ENCODE results near the gene PSTPIP1.

The PSTPIP1 gene

GRCh38 chr15:76999996-77000395 is 5.1 kb downstream of the PSTPIP1 start:
- Histone ChIP-seq H3K36me3 (ENCODE audit: control insufficient read depth, insufficient read depth, low read length) (peaks cover 16% of the 10 kb centered on the region), H3K27me3 (replicated peaks; ENCODE audit: control insufficient read depth, insufficient read depth, low read length, poor library complexity, severe bottlenecking) (no peaks in the 10 kb centered on the region), H3K4me3 (ENCODE audit: insufficient read depth, low read depth, low read length, poor library complexity, severe bottlenecking) (no peak overlapping the region), H3K9me3 (ENCODE audit: control insufficient read depth, low read length) (no peaks in the 10 kb centered on the region), H3K27ac (ENCODE audit: insufficient read depth, low read length, poor library complexity, severe bottlenecking) (peak overlapping the region; percentile 53), H3K4me1 (ENCODE audit: control insufficient read depth, insufficient read depth, low read length, poor library complexity, severe bottlenecking) (peaks cover 91% of the 10 kb centered on the region)
- peak in 1 of 3 donors; percentile 32 for DNase-seq

- DNase-seq, result no peak
- no peaks in the 10 kb centered on the region for H3K9me3 ChIP-seq (ENCODE audit: control insufficient read depth, low read length)
- peak overlapping the region; percentile 68 for H3K27ac ChIP-seq (ENCODE audit: insufficient read depth, low read length, poor library complexity, severe bottlenecking)
- no peaks in the 10 kb centered on the region for H3K27me3 ChIP-seq (replicated peaks; ENCODE audit: control insufficient read depth, insufficient read depth, low read length, poor library complexity, severe bottlenecking)
- peaks cover 80% of the 10 kb centered on the region for H3K4me1 ChIP-seq (ENCODE audit: control insufficient read depth, insufficient read depth, low read length, poor library complexity, severe bottlenecking)
- no peak overlapping the region for H3K4me3 ChIP-seq (ENCODE audit: insufficient read depth, low read depth, low read length, poor library complexity, severe bottlenecking)
- H3K36me3 ChIP-seq (ENCODE audit: control insufficient read depth, insufficient read depth, low read length), result peaks cover 16% of the 10 kb centered on the region
Measured at GRCh38 chr15:77001351-77001750, 6.4 kb downstream of the PSTPIP1 start.

GRCh38 chr15:77001966-77002365 is 7.0 kb downstream of the PSTPIP1 start:
- Histone ChIP-seq H3K4me1 (ENCODE audit: control insufficient read depth, insufficient read depth, low read length, poor library complexity, severe bottlenecking) (peaks cover 74% of the 10 kb centered on the region), H3K27ac (ENCODE audit: insufficient read depth, low read length, poor library complexity, severe bottlenecking) (peak overlapping the region; percentile 68), H3K4me3 (ENCODE audit: insufficient read depth, low read depth, low read length, poor library complexity, severe bottlenecking) (no peak overlapping the region), H3K27me3 (replicated peaks; ENCODE audit: control insufficient read depth, insufficient read depth, low read length, poor library complexity, severe bottlenecking) (no peaks in the 10 kb centered on the region), H3K36me3 (ENCODE audit: control insufficient read depth, insufficient read depth, low read length) (peaks cover 18% of the 10 kb centered on the region), H3K9me3 (ENCODE audit: control insufficient read depth, low read length) (no peaks in the 10 kb centered on the region)
- no peak for DNase-seq

- Histone ChIP-seq H3K4me3 (ENCODE audit: insufficient read depth, low read depth, low read length, poor library complexity, severe bottlenecking) (peak overlapping the region; percentile 20), H3K27ac (ENCODE audit: insufficient read depth, low read length, poor library complexity, severe bottlenecking) (peak overlapping the region; percentile 68), H3K4me1 (ENCODE audit: control insufficient read depth, insufficient read depth, low read length, poor library complexity, severe bottlenecking) (peaks cover 69% of the 10 kb centered on the region), H3K9me3 (ENCODE audit: control insufficient read depth, low read length) (no peaks in the 10 kb centered on the region), H3K27me3 (replicated peaks; ENCODE audit: control insufficient read depth, insufficient read depth, low read length, poor library complexity, severe bottlenecking) (no peaks in the 10 kb centered on the region), H3K36me3 (ENCODE audit: control insufficient read depth, insufficient read depth, low read length) (peaks cover 22% of the 10 kb centered on the region)
- no peak for DNase-seq
Measured at GRCh38 chr15:77002436-77002835, 7.5 kb downstream of the PSTPIP1 start.

GRCh38 chr15:77002954-77003912 is 8.3 kb downstream of the PSTPIP1 start:
- peak overlapping the region; percentile 20 for H3K4me3 ChIP-seq (ENCODE audit: insufficient read depth, low read depth, low read length, poor library complexity, severe bottlenecking)
- no peaks in the 10 kb centered on the region for H3K27me3 ChIP-seq (replicated peaks; ENCODE audit: control insufficient read depth, insufficient read depth, low read length, poor library complexity, severe bottlenecking)
- peaks cover 65% of the 10 kb centered on the region for H3K4me1 ChIP-seq (ENCODE audit: control insufficient read depth, insufficient read depth, low read length, poor library complexity, severe bottlenecking)
- H3K27ac ChIP-seq (ENCODE audit: insufficient read depth, low read length, poor library complexity, severe bottlenecking), result peak overlapping the region; percentile 68
- peak; percentile 60 to 67 (median 66) for DNase-seq
- no peaks in the 10 kb centered on the region for H3K9me3 ChIP-seq (ENCODE audit: control insufficient read depth, low read length)
- peaks cover 22% of the 10 kb centered on the region for H3K36me3 ChIP-seq (ENCODE audit: control insufficient read depth, insufficient read depth, low read length)

- H3K4me1 ChIP-seq (ENCODE audit: control insufficient read depth, insufficient read depth, low read length, poor library complexity, severe bottlenecking), result peaks cover 65% of the 10 kb centered on the region
- H3K9me3 ChIP-seq (ENCODE audit: control insufficient read depth, low read length), result no peaks in the 10 kb centered on the region
- peak overlapping the region; percentile 68 for H3K27ac ChIP-seq (ENCODE audit: insufficient read depth, low read length, poor library complexity, severe bottlenecking)
- no peaks in the 10 kb centered on the region for H3K27me3 ChIP-seq (replicated peaks; ENCODE audit: control insufficient read depth, insufficient read depth, low read length, poor library complexity, severe bottlenecking)
- H3K36me3 ChIP-seq (ENCODE audit: control insufficient read depth, insufficient read depth, low read length), result peaks cover 25% of the 10 kb centered on the region
- H3K4me3 ChIP-seq (ENCODE audit: insufficient read depth, low read depth, low read length, poor library complexity, severe bottlenecking), result no peak overlapping the region
- no peak for DNase-seq
Measured at GRCh38 chr15:77004189-77004588, 9.3 kb downstream of the PSTPIP1 start.

GRCh38 chr15:77009176-77009575 is 14.2 kb downstream of the PSTPIP1 start:
- Histone ChIP-seq H3K4me1 (ENCODE audit: control insufficient read depth, insufficient read depth, low read length, poor library complexity, severe bottlenecking) (peaks cover 62% of the 10 kb centered on the region), H3K27ac (ENCODE audit: insufficient read depth, low read length, poor library complexity, severe bottlenecking) (peak overlapping the region; percentile 57), H3K36me3 (ENCODE audit: control insufficient read depth, insufficient read depth, low read length) (peaks cover 10% of the 10 kb centered on the region), H3K27me3 (replicated peaks; ENCODE audit: control insufficient read depth, insufficient read depth, low read length, poor library complexity, severe bottlenecking) (no peaks in the 10 kb centered on the region), H3K9me3 (ENCODE audit: control insufficient read depth, low read length) (no peaks in the 10 kb centered on the region), H3K4me3 (ENCODE audit: insufficient read depth, low read depth, low read length, poor library complexity, severe bottlenecking) (no peak overlapping the region)
- no peak for DNase-seq

GRCh38 chr15:77009646-77010311 is 14.9 kb downstream of the PSTPIP1 start:
- DNase-seq, result no peak
- no peak overlapping the region for H3K4me3 ChIP-seq (ENCODE audit: insufficient read depth, low read depth, low read length, poor library complexity, severe bottlenecking)
- peak overlapping the region; percentile 57 for H3K27ac ChIP-seq (ENCODE audit: insufficient read depth, low read length, poor library complexity, severe bottlenecking)
- peaks cover 66% of the 10 kb centered on the region for H3K4me1 ChIP-seq (ENCODE audit: control insufficient read depth, insufficient read depth, low read length, poor library complexity, severe bottlenecking)
- H3K9me3 ChIP-seq (ENCODE audit: control insufficient read depth, low read length), result no peaks in the 10 kb centered on the region
- H3K36me3 ChIP-seq (ENCODE audit: control insufficient read depth, insufficient read depth, low read length), result peaks cover 10% of the 10 kb centered on the region
- H3K27me3 ChIP-seq (replicated peaks; ENCODE audit: control insufficient read depth, insufficient read depth, low read length, poor library complexity, severe bottlenecking), result no peaks in the 10 kb centered on the region

GRCh38 chr15:77010312-77010686 is 15.4 kb downstream of the PSTPIP1 start:
- Histone ChIP-seq H3K27me3 (replicated peaks; ENCODE audit: control insufficient read depth, insufficient read depth, low read length, poor library complexity, severe bottlenecking) (no peaks in the 10 kb centered on the region), H3K4me3 (ENCODE audit: insufficient read depth, low read depth, low read length, poor library complexity, severe bottlenecking) (no peak overlapping the region), H3K36me3 (ENCODE audit: control insufficient read depth, insufficient read depth, low read length) (peaks cover 10% of the 10 kb centered on the region), H3K9me3 (ENCODE audit: control insufficient read depth, low read length) (no peaks in the 10 kb centered on the region), H3K4me1 (ENCODE audit: control insufficient read depth, insufficient read depth, low read length, poor library complexity, severe bottlenecking) (peaks cover 69% of the 10 kb centered on the region), H3K27ac (ENCODE audit: insufficient read depth, low read length, poor library complexity, severe bottlenecking) (peak overlapping the region; percentile 57)
- no peak for DNase-seq

GRCh38 chr15:77010857-77011256 is 15.9 kb downstream of the PSTPIP1 start:
- Histone ChIP-seq H3K9me3 (ENCODE audit: control insufficient read depth, low read length) (no peaks in the 10 kb centered on the region), H3K27ac (ENCODE audit: insufficient read depth, low read length, poor library complexity, severe bottlenecking) (peak overlapping the region; percentile 59), H3K4me1 (ENCODE audit: control insufficient read depth, insufficient read depth, low read length, poor library complexity, severe bottlenecking) (peaks cover 75% of the 10 kb centered on the region), H3K27me3 (replicated peaks; ENCODE audit: control insufficient read depth, insufficient read depth, low read length, poor library complexity, severe bottlenecking) (no peaks in the 10 kb centered on the region), H3K4me3 (ENCODE audit: insufficient read depth, low read depth, low read length, poor library complexity, severe bottlenecking) (no peak overlapping the region), H3K36me3 (ENCODE audit: control insufficient read depth, insufficient read depth, low read length) (peaks cover 10% of the 10 kb centered on the region)
- DNase-seq, result peak in 1 of 3 donors; percentile 28
